ENCODE data around the gene CCDC175. TPM values are rescaled to one million over a fixed set of nuclear protein-coding genes. Genes with fewer than 3 reads are reported as not detected.

The CCDC175 gene
- total RNA-seq, 6 donors from 2014 or later, result 0.14 TPM; not detected in 5

DNA sequence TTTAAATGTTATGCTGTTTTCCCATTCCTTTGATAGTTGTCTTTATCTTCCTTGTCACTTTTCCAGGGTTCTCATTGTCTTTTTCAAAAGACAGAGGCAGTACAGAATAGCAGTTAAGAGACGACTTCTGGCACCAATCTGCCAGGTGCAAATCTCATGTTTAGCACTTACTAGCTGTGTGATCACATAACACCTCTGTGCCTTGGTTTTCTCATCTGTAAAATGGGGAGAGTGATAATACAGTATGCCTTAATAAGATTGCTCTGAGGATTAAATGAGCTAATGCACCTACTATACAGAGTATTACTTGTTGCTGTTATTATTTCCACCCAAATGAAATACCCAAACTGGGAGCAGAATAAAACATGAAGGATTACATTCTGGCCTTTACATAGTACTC, 116.2 kb downstream of the CCDC175 start:
- H3K27me3 ChIP-seq, result no peaks in the 10 kb centered on the region
- H3K4me3 ChIP-seq, result no peak overlapping the region
- H3K9me3 ChIP-seq, result no peaks in the 10 kb centered on the region
- no peak for ATAC-seq (ENCODE audit: low FRiP score in 2 of 2)
- peaks cover 0 to 4% (median 0%) of the 10 kb centered on the region in 4 donors for H3K36me3 ChIP-seq
- TF ChIP-seq POLR2A (IDR thresholded peaks at IDR 0.05) (no peak), EP300 (IDR thresholded peaks at IDR 0.05) (no peak), POLR2AphosphoS5 (IDR thresholded peaks at IDR 0.05) (no peak)
- TF ChIP-seq, protein P1, sequence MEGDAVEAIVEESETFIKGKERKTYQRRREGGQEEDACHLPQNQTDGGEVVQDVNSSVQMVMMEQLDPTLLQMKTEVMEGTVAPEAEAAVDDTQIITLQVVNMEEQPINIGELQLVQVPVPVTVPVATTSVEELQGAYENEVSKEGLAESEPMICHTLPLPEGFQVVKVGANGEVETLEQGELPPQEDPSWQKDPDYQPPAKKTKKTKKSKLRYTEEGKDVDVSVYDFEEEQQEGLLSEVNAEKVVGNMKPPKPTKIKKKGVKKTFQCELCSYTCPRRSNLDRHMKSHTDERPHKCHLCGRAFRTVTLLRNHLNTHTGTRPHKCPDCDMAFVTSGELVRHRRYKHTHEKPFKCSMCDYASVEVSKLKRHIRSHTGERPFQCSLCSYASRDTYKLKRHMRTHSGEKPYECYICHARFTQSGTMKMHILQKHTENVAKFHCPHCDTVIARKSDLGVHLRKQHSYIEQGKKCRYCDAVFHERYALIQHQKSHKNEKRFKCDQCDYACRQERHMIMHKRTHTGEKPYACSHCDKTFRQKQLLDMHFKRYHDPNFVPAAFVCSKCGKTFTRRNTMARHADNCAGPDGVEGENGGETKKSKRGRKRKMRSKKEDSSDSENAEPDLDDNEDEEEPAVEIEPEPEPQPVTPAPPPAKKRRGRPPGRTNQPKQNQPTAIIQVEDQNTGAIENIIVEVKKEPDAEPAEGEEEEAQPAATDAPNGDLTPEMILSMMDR (IDR thresholded peaks at IDR 0.05), result no peak
- no peak overlapping the region for H3K27ac ChIP-seq
- DNase-seq, result no peak
- WGBS, 2 donors, result 90 to 100% methylated on average over 1 of the region's 1 CpG
- H3K4me1 ChIP-seq, result peaks cover 10 to 19% (median 11%) of the 10 kb centered on the region in 4 donors

DNA sequence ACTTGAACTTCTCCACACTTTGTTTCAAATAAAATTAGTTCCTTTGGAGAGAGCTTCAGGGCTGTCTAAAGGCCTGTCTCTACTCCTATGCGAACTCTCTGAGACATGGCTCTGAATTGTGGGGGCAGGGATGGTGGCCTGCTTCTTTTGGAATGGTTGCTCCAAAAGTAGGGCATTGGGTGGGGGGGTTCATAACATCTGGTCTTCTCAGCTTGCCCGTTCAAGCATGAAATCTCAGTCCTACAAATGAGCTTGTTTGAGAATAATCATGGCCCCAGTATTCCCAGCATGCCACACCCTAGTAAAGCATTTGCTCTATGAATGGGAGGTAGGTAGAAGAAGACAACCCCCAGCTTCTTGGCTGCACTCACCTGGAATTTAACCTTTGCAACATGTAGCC, 118.1 kb downstream of the CCDC175 start:
- H3K27me3 ChIP-seq, result no peaks in the 10 kb centered on the region
- no peak for TF ChIP-seq POLR2AphosphoS5 (IDR thresholded peaks at IDR 0.05)
- TF ChIP-seq, protein P1 (IDR thresholded peaks at IDR 0.05), result no peak
- TF ChIP-seq EP300 (IDR thresholded peaks at IDR 0.05), result no peak
- no peak for TF ChIP-seq POLR2A (IDR thresholded peaks at IDR 0.05)
- no peak overlapping the region for H3K27ac ChIP-seq
- H3K4me3 ChIP-seq, result no peak overlapping the region
- H3K4me1 ChIP-seq, result peaks cover 0 to 1% (median 0%) of the 10 kb centered on the region in 4 donors
- peaks cover 0 to 4% (median 0%) of the 10 kb centered on the region in 4 donors for H3K36me3 ChIP-seq
- ATAC-seq (ENCODE audit: low FRiP score in 2 of 2) (no peak), DNase-seq (no peak)
- WGBS, 2 donors, result 90 to 96% methylated on average over 2 of the region's 2 CpGs
- H3K9me3 ChIP-seq, result no peaks in the 10 kb centered on the region

DNA sequence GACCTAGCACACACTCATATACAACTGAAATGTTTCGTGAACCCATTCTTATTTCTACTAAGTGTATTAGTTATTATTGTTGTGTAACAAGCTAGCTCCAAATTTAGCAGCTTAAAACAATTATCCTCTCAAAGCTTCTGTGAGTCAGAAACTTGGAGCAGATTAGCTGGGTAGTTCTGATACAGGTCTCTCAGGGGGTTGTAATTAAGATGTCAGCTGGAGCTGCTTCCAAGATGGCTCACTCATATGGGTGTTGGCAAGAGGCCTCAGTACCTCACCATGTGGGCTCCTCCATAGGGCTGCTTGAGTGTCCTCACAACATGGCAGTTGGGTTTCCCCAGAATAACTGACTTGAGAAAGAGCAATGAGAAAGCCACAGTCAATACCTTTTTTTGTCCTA, 121.2 kb downstream of the CCDC175 start:
- no peaks in the 10 kb centered on the region for H3K27me3 ChIP-seq

More for the DNA sequence above, 121.2 kb downstream of the CCDC175 start:
- no peak for ATAC-seq (ENCODE audit: low FRiP score in 2 of 2)
- Histone ChIP-seq H3K9me3 (no peaks in the 10 kb centered on the region), H3K36me3 (peaks cover 0 to 4% (median 0%) of the 10 kb centered on the region in 4 donors), H3K27ac (no peak overlapping the region), H3K4me3 (no peak overlapping the region), H3K4me1 (no peaks in the 10 kb centered on the region)
- 94 to 100% methylated on average over 1 of the region's 1 CpG for WGBS, 2 donors
- no peak for DNase-seq
- TF ChIP-seq POLR2A (IDR thresholded peaks at IDR 0.05), result no peak
- TF ChIP-seq EP300 (IDR thresholded peaks at IDR 0.05), result no peak
- no peak for TF ChIP-seq POLR2AphosphoS5 (IDR thresholded peaks at IDR 0.05)
- TF ChIP-seq, protein P1 (IDR thresholded peaks at IDR 0.05), result no peak

Other genes with a start within 250 kb of the CCDC175 start
- gene GPR135, start 111.4 kb downstream of the CCDC175 start, total RNA-seq, result 10 to 100 TPM in 1 of 6 donors, 1 to 10 TPM in 5; 1.7 to 10.5 (median 6.2) TPM
- 10 to 100 TPM; 16.7 to 53.4 (median 38.9) TPM for gene L3HYPDH, start 92.4 kb downstream of the CCDC175 start, total RNA-seq
- 10 to 100 TPM; 34.2 to 59.7 (median 44.0) TPM for gene JKAMP, start 92.3 kb downstream of the CCDC175 start, total RNA-seq

Measured in upper lobe of left lung (tissue), 6 donors.